H9 (cell line): ENCODE results near the gene PDE2A. TPM values are rescaled to one million over a fixed set of nuclear protein-coding genes. Genes with fewer than 3 reads are reported as not detected.
A peak's percentile ranks its signal among the peaks of the same experiment; 100 is the strongest.

ENCODE experiments used
- DNase-seq: peaks from one replicate; pipeline ENCODE4 v3.0.0-alpha.2; 2017
- H2AFZ ChIP-seq: one replicate; pipeline ENCODE4 v1.6.1; 2013; ENCODE audit warnings: mild to moderate bottlenecking, low read length, control low read depth, moderate library complexity
- H2AK5ac ChIP-seq: 2 replicates; pipeline ENCODE4 v1.6.1; 2013; ENCODE audit warnings: low read length, control low read depth, mixed read lengths; ENCODE audit not compliant: insufficient read length
- H2BK120ac ChIP-seq: one replicate; pipeline ENCODE4 v1.6.1; 2013; ENCODE audit warnings: low read depth, mild to moderate bottlenecking, low read length, control low read depth, inconsistent platforms; ENCODE audit not compliant: poor library complexity, severe bottlenecking
- H2BK12ac ChIP-seq: 2 replicates; pipeline ENCODE4 v1.6.1; 2013; ENCODE audit warnings: low read length, control low read depth, mixed read lengths, low read depth; ENCODE audit not compliant: insufficient read length
- H2BK15ac ChIP-seq: 2 replicates; pipeline ENCODE4 v1.6.1; 2013; ENCODE audit warnings: low read depth, low read length, control low read depth
- H2BK20ac ChIP-seq: one replicate; pipeline ENCODE4 v1.6.1; 2013; ENCODE audit warnings: low read depth, mild to moderate bottlenecking, low read length, control low read depth, inconsistent platforms; ENCODE audit not compliant: poor library complexity, severe bottlenecking
- H2BK5ac ChIP-seq: 2 replicates; pipeline ENCODE4 v1.6.1; 2013; ENCODE audit warnings: low read length, control low read depth, mixed read lengths; ENCODE audit not compliant: insufficient read length
- H3K14ac ChIP-seq: 2 replicates; pipeline ENCODE4 v1.6.1; 2013; ENCODE audit warnings: low read length, control low read depth; ENCODE audit not compliant: insufficient read depth
- H3K18ac ChIP-seq: 2 replicates; pipeline ENCODE4 v1.6.1; 2013; ENCODE audit warnings: low read depth, mild to moderate bottlenecking, mixed read lengths, low read length, control low read depth; ENCODE audit not compliant: insufficient read length
- H3K23ac ChIP-seq: 2 replicates; pipeline ENCODE4 v1.6.1; 2013; ENCODE audit warnings: low read length, control low read depth, mixed read lengths, low read depth; ENCODE audit not compliant: insufficient read length
- H3K23me2 ChIP-seq: 2 replicates; pipeline ENCODE4 v1.6.1; 2013; ENCODE audit warnings: low read depth, mild to moderate bottlenecking, mixed read lengths, low read length, control low read depth; ENCODE audit not compliant: insufficient read length, poor library complexity, severe bottlenecking
- H3K27ac ChIP-seq: 2 replicates; pipeline ENCODE4 v1.5.1; 2013; ENCODE audit warnings: low read length, control low read depth, mixed read lengths, low read depth; ENCODE audit not compliant: insufficient read length
- H3K27me3 ChIP-seq: 2 replicates; pipeline ENCODE4 v1.6.1; 2013; ENCODE audit warnings: low read length, control low read depth, inconsistent platforms; ENCODE audit not compliant: insufficient read depth
- H3K4ac ChIP-seq: 2 replicates; pipeline ENCODE4 v1.6.1; 2013; ENCODE audit warnings: low read depth, mild to moderate bottlenecking, control low read depth, inconsistent platforms, low read length, moderate library complexity
- H3K4me1 ChIP-seq: 2 replicates; pipeline ENCODE4 v1.6.1; 2013; ENCODE audit warnings: low read length, control low read depth, inconsistent platforms; ENCODE audit not compliant: insufficient read depth
- H3K4me2 ChIP-seq: 2 replicates; pipeline ENCODE4 v1.6.1; 2013; ENCODE audit warnings: low read length, control low read depth, mixed read lengths; ENCODE audit not compliant: insufficient read length, insufficient read depth
- H3K56ac ChIP-seq: 2 replicates; pipeline ENCODE4 v1.6.1; 2013; ENCODE audit warnings: low read depth, mild to moderate bottlenecking, mixed read lengths, low read length, control low read depth; ENCODE audit not compliant: insufficient read length
- H3K79me1 ChIP-seq: 2 replicates; pipeline ENCODE4 v1.6.1; 2013; ENCODE audit warnings: low read depth, mild to moderate bottlenecking, moderate library complexity, low read length, control low read depth, inconsistent platforms; ENCODE audit not compliant: insufficient read depth, poor library complexity, severe bottlenecking
- H3K79me2 ChIP-seq: 2 replicates; pipeline ENCODE4 v1.6.1; 2013; ENCODE audit warnings: low read length, control low read depth, inconsistent platforms; ENCODE audit not compliant: insufficient read depth
- H3K9ac ChIP-seq: 2 replicates; pipeline ENCODE4 v1.6.1; 2013; ENCODE audit warnings: low read length, control low read depth, mixed read lengths; ENCODE audit not compliant: insufficient read length; ENCODE audit errors: extremely low read depth
- H3K9me3 ChIP-seq: one replicate; pipeline ENCODE4 v1.6.1; 2013; ENCODE audit warnings: low read depth, low read length, inconsistent platforms; ENCODE audit not compliant: control insufficient read depth
- H3T11ph ChIP-seq: one replicate; pipeline ENCODE4 v1.6.1; 2013; ENCODE audit warnings: mild to moderate bottlenecking, low read length, control low read depth, inconsistent platforms
- H4K20me1 ChIP-seq: one replicate; pipeline ENCODE4 v1.6.1; 2013; ENCODE audit not compliant: control insufficient read depth, insufficient read length, insufficient read depth
- H4K5ac ChIP-seq: 2 replicates; pipeline ENCODE4 v1.6.1; 2013; ENCODE audit warnings: low read depth, mild to moderate bottlenecking, mixed read lengths, low read length, control low read depth; ENCODE audit not compliant: insufficient read length
- H4K8ac ChIP-seq: replicated peaks from 2 replicates; pipeline ENCODE4 v1.6.1; 2013; ENCODE audit warnings: low read length, control low read depth, mixed read lengths, low read depth; ENCODE audit not compliant: insufficient read length
- H4K91ac ChIP-seq: 2 replicates; pipeline ENCODE4 v1.6.1; 2013; ENCODE audit warnings: low read depth, mild to moderate bottlenecking, moderate library complexity, mixed read lengths, low read length, control low read depth; ENCODE audit not compliant: insufficient read length
- H3K27ac Mint-ChIP-seq, 3 experiments: 2 replicates in 2 of 3; 3 replicates in 1 of 3; pipeline ENCODE4 v1.8.0; 2020 to 2021; ENCODE audit warnings: mixed read lengths in 3 of 3, mild to moderate bottlenecking in 1 of 3, moderate library complexity in 1 of 3
- H3K27me3 Mint-ChIP-seq: 2 replicates; pipeline ENCODE4 v1.8.0; 2021; ENCODE audit warnings: low read depth, mild to moderate bottlenecking, moderate library complexity, mixed read lengths
- H3K36me3 Mint-ChIP-seq, 3 experiments: 2 replicates in 2 of 3; 3 replicates in 1 of 3; pipeline ENCODE4 v1.8.0; 2020 to 2021; ENCODE audit warnings: low read depth in 3 of 3, mixed read lengths in 3 of 3; ENCODE audit not compliant: insufficient read depth in 1 of 3
- H3K4me1 Mint-ChIP-seq, 2 experiments: 2 replicates each; pipeline ENCODE4 v1.8.0; 2020; ENCODE audit warnings: mixed read lengths in 2 of 2
- H3K4me3 Mint-ChIP-seq, 2 experiments: 2 replicates in 1 of 2; 3 replicates in 1 of 2; pipeline ENCODE4 v1.8.0; 2020 to 2021; ENCODE audit warnings: mild to moderate bottlenecking in 2 of 2, mixed read lengths in 2 of 2, moderate library complexity in 1 of 2
- H3K9me3 Mint-ChIP-seq, 2 experiments: 2 replicates in 1 of 2; 3 replicates in 1 of 2; pipeline ENCODE4 v1.8.0; 2020; ENCODE audit warnings: mild to moderate bottlenecking in 2 of 2, mixed read lengths in 2 of 2, moderate library complexity in 1 of 2
- WGBS: extraction: QIAGEN DNeasy Blood & Tissue Kit; methylation state at CpG from one replicate; pipeline ENCODE4 v1.1.7; 2013; ENCODE audit warnings: missing lambda C conversion rate, low lambda C conversion rate, mixed read lengths; ENCODE audit not compliant: insufficient read length; ENCODE audit errors: extremely low coverage; 5-methylcytosine and 5-hydroxymethylcytosine counted together
- total RNA-seq: library from RNA; stranded (reverse); gene quantifications from 2 replicates; pipeline ENCODE4 v1.2.1, GENCODE V29; 2021
- TF ChIP-seq, protein P1 (sequence below): fragments of 200-600 bp; sonication (generic); conservative IDR thresholded peaks from 3 replicates; pipeline ENCODE4 v1.8.0; 2021; ENCODE audit warnings: antibody characterized with exemption, mild to moderate bottlenecking

PDE2A gene
- total RNA-seq, 1 experiment from 2014 or later, result 3.4 TPM

DNA sequence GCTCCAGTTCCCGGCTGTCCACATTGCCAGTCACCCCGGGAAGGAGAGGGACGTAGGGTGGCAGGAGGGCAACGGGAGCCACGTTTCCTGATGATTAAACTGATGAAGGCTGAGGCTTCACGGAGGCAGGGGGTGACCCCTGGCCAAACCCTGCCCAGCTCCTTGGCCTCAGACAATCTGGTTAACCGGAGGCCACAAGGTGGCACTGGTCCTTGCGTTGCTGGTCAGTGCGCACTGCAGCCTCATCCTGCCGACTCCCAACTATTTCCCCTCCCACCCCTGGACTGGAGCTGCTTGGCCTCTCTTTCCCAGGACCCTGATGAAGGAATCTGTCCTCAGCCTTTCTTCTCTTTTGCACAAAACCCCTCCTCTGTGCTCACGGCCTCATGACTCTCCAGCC is 75.3 kb downstream of the PDE2A start:
- Histone ChIP-seq H4K20me1 (no peaks in the 10 kb centered on the region), H3K4me1 (peaks cover 4% of the 10 kb centered on the region; the same call in 1 of the 2 replicates), H2AFZ (no peak overlapping the region), H3K18ac (no peak overlapping the region), H3K79me1 (no peaks in the 10 kb centered on the region), H3K9me3 (no peaks in the 10 kb centered on the region), H4K5ac (no peak overlapping the region), H3K9ac (no peak overlapping the region), H4K8ac (no peak overlapping the region), H2BK120ac (no peak overlapping the region), H3K27ac (no peak overlapping the region), H2AK5ac (no peak overlapping the region), H3K23ac (no peak overlapping the region), H3K27me3 (no peaks in the 10 kb centered on the region), H2BK12ac (no peak overlapping the region), H2BK5ac (no peak overlapping the region), H3K79me2 (no peaks in the 10 kb centered on the region), H4K91ac (no peak overlapping the region), H3K14ac (no peak overlapping the region; the same call in 1 of the 2 replicates), H3K23me2 (no peaks in the 10 kb centered on the region), H3K4ac (no peak overlapping the region), H2BK15ac (no peak overlapping the region), H3T11ph (no peak overlapping the region), H3K56ac (no peak overlapping the region), H2BK20ac (no peak overlapping the region), H3K4me2 (no peak overlapping the region)
- Mint-ChIP-seq H3K36me3 (no peaks in the 10 kb centered on the region), H3K27ac (peak overlapping the region in 1 of 3 experiments; percentile 24; a peak in 1 of 7 replicates), H3K4me3 (no peak overlapping the region), H3K9me3 (no peaks in the 10 kb centered on the region; a peak in 1 of 5 replicates), H3K4me1 (peaks cover 32 to 42% of the 10 kb centered on the region in 2 experiments), H3K27me3 (peaks cover 49% of the 10 kb centered on the region)
- TF ChIP-seq, protein P1, sequence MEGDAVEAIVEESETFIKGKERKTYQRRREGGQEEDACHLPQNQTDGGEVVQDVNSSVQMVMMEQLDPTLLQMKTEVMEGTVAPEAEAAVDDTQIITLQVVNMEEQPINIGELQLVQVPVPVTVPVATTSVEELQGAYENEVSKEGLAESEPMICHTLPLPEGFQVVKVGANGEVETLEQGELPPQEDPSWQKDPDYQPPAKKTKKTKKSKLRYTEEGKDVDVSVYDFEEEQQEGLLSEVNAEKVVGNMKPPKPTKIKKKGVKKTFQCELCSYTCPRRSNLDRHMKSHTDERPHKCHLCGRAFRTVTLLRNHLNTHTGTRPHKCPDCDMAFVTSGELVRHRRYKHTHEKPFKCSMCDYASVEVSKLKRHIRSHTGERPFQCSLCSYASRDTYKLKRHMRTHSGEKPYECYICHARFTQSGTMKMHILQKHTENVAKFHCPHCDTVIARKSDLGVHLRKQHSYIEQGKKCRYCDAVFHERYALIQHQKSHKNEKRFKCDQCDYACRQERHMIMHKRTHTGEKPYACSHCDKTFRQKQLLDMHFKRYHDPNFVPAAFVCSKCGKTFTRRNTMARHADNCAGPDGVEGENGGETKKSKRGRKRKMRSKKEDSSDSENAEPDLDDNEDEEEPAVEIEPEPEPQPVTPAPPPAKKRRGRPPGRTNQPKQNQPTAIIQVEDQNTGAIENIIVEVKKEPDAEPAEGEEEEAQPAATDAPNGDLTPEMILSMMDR, result peak; percentile 71
- WGBS, result no CpG with 5 or more reads among the region's 11 CpGs
- peak; percentile 77 for DNase-seq
